ENCODE measurements around the gene MRPS15.
A peak's percentile ranks its signal among the peaks of the same experiment; 100 is the strongest.
"Not testable (repeated sequence)": the region's sequence is repeated elsewhere in the genome, so short reads cannot be mapped to it uniquely, and the experiment has no call there.

The MRPS15 gene

DNA sequence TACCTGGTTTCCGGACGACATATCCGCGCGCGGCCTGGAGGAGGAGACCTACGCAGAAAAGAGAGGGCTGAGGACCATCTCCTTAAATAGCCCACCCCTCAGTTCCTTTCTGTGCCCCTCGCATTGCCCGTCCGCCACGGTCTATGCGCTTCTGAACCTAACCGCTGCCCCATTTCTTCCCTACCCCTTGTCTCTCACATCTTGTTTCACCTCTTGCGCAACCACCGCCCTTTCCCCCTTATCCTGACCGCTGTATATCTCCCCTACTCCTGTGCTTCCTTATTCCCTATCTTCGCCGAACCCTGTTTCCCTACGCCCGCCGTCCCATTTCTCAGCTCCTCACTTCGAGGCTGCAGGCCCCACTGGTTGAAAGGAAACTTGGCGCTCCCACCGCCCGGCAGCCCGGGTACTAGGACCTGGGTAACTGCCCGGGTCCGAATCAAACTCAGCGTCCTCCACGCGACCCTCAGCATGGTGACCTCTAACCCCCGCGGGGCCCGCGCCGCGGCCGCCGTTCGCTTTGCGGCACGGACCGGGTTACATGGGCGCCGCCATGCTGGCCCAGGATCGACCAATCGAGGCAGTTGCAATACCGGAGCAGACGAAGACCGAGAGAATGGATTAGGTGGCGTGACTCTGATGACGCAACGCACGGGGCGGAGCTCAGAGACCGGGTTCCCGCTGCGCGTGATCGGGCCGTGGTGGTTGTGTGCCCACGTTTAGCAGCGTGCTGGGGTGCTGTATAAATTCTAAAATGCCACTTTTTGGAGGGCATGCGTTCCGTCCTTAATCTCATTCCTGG is at the start of gene MRPS15:
Gene MRPS15 (minus strand): TSS at position 582 of the 802 bp plus-strand sequence. CDS start 109 bp downstream, at position 473.
- peak; percentile 50 to 89 for DNase-seq

DNA sequence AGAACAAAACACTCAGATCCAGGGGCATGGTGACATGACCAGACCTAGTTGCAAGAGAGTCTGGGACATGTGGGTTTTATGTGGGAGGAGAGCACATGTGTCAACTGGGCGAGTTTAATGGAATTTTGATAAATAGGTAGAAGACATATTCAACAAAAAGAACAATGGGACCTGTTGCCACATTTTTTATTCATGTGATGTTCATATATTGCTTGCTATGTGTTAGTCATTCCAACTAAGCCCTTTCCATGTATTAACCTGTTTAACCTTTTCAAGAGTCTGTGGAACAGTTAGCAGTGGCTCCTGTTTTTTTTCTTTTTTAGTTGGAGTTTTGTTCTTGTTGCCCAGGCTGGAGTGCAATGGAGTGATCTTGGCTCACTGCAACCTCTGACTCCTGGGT is 48.7 kb upstream of the MRPS15 start:
- no peak for DNase-seq

GRCh38 chr1:36511804-36512798 is 47.9 kb upstream of the MRPS15 start:
- DNase-seq, result no peak

DNA sequence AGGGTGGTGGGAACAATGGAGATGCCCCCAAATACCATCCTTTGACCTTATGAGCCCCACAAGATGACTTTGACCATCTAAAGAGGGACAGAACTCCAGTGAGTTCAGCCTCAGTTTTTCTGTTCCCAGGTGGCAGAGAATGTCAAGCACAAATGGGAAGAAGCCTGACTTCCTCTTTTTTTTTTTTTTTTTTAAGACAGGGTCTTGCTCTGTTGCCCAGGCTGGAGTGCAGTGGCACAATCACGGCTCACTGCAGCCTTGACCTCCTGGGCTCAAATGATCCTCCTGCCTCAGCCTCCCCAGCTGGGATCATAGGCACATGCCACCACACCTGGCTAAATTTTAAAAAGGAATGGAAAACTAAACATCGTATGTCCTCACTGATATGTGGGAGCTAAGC is 47.0 kb upstream of the MRPS15 start:
- DNase-seq, result not testable (repeated sequence)

GRCh38 chr1:36510418-36510817 is 46.2 kb upstream of the MRPS15 start:
- no peak for DNase-seq

DNA sequence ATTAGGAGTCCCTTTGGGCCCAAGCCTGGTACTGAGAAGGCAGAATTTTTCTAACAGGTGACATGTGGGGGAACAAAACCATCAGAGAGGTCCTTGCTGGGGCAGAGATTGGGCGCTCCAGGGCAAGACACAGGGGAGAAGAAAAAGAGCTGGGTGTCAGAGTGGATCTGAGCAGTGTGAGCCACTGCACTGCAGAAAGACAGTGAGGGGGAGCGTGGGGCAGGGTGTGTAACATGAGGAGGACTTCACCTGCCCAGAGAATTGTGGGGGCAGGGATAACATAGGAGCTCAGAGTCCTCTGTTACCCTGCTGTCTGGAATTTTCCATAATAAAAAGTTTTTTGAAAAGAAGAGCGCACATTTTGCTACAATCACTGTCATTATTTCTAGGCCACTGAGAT is 44.1 kb upstream of the MRPS15 start:
- no peak for DNase-seq

GRCh38 chr1:36506276-36506920 is 42.2 kb upstream of the MRPS15 start:
- DNase-seq, result no peak

- DNase-seq, result no peak
Measured at GRCh38 chr1:36503733-36504132, 39.5 kb upstream of the MRPS15 start.

DNA sequence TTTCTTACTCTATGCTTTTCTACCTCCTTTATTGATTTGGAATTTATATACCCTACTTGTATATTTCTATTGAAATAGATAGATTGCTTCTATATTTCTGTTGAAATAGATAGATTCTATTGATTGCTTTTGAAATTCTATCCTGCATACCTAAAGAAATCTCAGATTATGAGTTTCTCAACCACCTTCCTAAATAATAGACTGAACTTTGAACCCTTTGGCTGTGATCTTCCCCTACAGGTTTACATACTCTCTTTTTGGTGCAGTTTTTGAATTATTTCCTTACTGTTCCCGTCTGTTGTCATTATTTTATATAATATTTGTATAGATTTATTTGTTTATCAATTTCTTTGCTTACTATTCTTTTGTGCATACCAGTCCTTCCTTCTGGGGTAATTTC is 39.0 kb upstream of the MRPS15 start:
- DNase-seq, result no peak

DNA sequence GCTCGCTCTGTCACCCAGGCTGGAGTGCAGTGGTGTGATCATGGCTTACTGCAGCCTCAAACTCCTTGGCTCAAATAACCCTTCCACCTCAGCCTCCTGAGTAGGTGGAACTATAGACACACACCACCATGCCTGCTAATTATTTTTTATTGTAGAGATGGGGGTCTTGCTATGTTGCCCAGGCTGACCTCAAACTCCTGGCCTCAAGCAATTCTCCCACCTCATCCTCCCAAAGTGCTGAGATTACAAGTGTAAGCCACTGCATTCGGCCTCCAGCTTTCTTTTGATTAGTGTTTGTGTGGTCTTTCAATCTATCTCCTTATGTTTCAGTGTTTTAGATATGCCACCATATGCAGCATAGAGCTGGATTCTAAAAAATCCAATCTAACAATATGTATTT is 38.4 kb upstream of the MRPS15 start:
- no peak for DNase-seq

DNA sequence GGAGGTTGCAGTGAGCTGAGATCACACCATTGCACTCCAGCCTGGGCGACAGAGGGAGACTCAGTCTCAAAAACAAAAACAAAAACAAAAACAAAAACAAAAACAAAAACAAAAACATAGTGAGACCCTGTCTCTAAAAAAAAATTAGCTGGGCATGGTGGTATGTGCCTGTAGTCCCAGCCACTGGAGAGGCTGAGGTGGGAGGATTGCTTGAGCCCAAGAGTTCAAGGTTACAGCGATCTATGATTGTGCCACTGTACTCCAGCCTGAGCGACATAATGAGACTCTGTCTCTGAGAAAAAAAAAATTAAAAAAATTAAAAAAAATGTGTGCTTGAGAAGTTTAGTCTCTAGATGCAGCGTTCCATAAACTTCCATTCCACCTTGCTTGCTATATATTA is 37.7 kb upstream of the MRPS15 start:
- DNase-seq, result not testable (repeated sequence)

GRCh38 chr1:36497207-36497606 is 33.0 kb upstream of the MRPS15 start:
- DNase-seq, result no peak

DNA sequence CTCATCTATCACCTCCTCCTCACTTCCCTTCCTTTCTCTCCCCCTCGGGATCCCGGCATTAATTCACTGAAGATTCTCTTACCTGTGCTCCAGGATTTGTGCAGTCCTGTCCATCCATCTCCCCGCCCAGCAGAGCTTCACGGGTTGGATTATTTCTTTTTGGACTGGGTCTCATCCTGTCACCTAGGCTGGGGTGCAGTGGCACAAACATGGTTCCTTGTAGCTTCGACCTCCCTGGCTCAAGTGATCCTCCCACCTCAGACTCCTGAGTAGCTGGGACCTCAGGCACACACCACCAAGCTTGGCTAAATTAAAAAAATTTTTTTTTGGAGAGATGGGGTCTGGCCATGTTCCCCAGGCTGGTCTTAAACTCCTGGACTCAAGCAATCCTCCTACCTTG is 30.8 kb upstream of the MRPS15 start:
- DNase-seq, result no peak

- no peak for DNase-seq
Measured at GRCh38 chr1:36493524-36493923, 29.3 kb upstream of the MRPS15 start.

DNA sequence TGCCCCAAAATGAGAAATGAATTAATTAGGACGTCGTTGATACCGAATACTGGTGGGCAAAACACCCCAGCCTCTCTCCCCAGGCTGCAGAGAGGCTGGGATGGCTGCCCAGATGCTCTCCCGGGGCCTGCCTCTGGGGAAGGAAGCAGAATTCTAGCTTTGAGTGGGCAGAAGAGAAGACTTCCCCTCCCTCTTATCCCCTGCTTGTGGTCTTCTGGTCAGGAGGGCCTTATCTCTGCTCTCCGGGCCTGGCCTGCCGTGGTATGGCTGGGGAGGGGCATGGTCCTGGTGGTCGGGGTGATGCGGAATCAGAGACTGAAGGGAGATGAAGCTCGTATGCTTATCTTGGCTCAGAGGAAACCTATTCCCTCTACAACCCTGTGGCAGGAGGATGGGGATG is 28.3 kb upstream of the MRPS15 start:
- DNase-seq, result no peak

DNA sequence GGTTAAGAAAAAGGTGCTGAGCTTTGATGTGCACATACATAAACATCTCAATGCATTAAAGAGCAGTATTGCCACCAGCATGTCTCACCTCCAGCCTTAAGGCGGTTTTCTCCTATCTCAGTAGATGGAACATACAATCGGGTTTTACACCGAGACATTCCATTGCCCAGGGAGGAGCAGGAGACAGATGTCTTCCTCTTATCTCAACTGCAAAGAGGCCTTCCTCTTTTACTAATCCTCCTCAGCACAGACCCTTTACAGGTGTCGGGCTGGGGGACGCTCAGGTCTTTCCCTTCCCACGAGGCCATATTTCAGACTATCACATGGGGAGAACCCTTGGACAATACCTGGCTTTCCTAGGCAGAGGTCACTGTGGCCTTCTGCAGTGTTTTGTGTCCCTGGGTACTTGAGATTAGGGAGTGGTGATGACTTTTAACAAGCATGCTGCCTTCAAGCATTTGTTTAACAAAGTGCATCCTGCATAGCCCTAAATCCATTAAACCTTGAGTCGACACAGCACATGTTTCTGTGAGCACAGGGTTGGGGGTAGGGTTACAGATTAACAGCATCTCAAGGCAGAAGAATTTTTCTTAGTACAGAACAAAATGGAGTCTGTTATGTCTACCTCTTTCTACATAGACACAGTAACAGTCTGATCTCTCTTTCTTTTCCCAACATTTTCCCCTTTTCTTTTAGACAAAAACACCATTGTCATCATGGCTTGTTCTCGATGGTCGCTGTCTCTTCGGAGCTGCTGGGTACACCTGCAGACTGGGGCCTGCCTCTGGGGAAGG is 25.3 kb upstream of the MRPS15 start:
- DNase-seq, result not testable (repeated sequence)

DNA sequence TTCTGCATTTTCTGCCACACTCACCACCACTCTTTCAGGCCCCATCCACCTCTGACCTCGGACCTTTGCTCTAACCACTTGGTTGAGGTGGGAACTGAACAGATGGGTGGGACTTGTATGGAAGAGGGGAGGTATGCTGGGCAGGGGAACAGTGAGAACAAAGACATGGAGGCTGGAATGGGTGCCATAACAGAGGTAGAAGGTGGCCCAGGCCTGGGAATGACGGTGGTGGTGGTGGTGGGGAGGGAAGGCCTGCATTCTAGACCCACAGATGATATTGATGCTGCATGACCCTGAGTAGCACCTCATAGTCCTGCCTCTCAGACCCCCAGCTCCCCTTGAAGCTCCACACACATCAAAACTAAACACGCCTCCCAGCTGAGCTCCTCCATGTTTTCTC is 23.7 kb upstream of the MRPS15 start:
- no peak for DNase-seq

DNA sequence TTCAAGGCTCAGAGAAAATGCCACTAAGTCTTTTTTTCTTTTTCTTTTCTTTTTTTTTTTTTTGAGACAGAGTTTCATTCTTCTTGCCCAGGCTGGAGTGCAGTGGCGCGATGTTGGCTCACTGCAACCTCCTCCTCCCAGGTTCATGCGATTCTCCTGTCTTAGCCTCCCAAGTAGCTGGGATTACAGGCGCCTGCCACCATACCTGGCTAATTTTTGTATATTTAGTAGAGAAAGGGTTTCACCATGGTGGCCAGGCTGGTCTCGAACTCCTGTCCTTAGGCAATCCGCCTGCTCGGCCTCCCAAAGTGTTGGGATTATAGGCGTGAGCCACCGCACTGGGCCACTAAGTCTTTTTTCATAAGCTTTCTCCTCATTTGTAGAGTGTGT is 23.1 kb upstream of the MRPS15 start:
- not testable (repeated sequence) for DNase-seq

- DNase-seq, result no peak
Measured at GRCh38 chr1:36486439-36487335, 22.5 kb upstream of the MRPS15 start.

DNA sequence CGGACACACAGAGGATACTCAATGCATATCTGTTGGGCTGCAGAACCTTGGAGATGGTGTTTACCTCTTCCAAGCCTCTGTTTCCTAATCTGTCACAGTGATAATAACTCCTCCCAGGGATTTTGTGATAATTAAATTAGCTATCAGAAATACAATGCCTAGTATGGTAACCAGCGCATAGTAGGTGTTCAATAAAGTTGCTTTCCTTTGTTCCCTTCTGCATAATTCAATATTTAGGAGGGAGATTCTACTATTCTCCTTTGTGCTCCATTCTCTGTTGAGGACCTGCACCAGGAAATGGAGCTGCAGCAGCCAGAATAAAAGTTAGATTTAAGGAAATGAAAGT is 21.9 kb upstream of the MRPS15 start:
- no peak for DNase-seq

DNA sequence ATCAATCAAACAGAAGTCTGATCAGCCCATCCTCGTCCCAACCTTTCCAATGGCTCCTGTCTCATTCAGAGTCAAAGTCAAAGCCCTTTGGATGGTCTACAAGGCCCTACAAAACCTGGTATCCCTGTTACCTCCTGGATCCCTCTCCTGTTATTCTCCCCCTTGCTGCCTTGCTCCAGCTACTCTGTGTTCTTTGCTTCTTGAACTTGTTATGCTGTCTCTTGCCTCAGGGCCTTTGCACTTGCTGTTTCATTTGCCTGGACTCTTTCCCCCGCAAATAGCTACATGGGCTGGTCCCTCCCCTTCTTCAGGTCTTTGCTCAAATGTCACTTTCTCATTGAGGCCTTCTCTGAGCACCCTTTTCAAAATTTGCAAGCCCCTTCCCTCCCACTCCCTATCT is 19.9 kb upstream of the MRPS15 start:
- no peak for DNase-seq
